Neural progenitor cell (in vitro differentiated cells): ENCODE data around the gene USP53.

Experiments used
- EZH2 ChIP-seq: fragments of 200-600 bp; sonication (generic); IDR thresholded peaks from 2 replicates; pipeline ENCODE4 v1.6.1; 2017; ENCODE audit warnings: antibody characterized with exemption, mild to moderate bottlenecking, moderate library complexity
- TF ChIP-seq, protein P1 (sequence below): fragments of 200-600 bp; sonication (generic); IDR thresholded peaks from 2 replicates; pipeline ENCODE4 v1.5.1; 2017; ENCODE audit warnings: antibody characterized with exemption, mild to moderate bottlenecking

DNA sequence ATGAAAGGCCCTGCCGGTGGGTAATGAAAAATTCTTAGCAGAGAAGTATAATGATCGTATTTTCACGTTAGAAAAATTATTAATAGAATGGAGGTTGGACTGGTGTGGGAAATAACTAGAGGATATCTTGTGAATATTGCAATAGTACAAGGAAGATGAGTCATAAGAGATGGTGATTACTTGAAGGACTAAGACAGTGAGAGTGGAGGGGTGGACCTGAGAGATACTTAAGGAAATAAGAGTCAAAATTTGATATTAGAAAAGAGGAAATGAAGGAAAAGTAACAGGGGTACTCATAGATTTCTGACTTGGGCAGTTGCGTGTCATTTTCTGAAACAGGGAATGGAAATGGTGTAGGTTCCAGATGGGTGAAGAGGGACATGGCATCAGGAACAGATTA lies 1.7 kb upstream of the USP53 start:
- TF ChIP-seq, protein P1, sequence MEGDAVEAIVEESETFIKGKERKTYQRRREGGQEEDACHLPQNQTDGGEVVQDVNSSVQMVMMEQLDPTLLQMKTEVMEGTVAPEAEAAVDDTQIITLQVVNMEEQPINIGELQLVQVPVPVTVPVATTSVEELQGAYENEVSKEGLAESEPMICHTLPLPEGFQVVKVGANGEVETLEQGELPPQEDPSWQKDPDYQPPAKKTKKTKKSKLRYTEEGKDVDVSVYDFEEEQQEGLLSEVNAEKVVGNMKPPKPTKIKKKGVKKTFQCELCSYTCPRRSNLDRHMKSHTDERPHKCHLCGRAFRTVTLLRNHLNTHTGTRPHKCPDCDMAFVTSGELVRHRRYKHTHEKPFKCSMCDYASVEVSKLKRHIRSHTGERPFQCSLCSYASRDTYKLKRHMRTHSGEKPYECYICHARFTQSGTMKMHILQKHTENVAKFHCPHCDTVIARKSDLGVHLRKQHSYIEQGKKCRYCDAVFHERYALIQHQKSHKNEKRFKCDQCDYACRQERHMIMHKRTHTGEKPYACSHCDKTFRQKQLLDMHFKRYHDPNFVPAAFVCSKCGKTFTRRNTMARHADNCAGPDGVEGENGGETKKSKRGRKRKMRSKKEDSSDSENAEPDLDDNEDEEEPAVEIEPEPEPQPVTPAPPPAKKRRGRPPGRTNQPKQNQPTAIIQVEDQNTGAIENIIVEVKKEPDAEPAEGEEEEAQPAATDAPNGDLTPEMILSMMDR: no peak
- no peak for TF ChIP-seq EZH2
